K562 (cell line): ENCODE measurements around the gene IPP. TPM values are rescaled to one million over a fixed set of nuclear protein-coding genes. Genes with fewer than 3 reads are reported as not detected.

Experiments
- ATAC-seq: fragments of 200-7000 bp; cut with Tn5 transposase; 3 replicates; pipeline ENCODE4 v1.9.1; 2020; ENCODE audit warnings: moderate library complexity
- Bru-seq: library from RNA; stranded (reverse); fragments of 400-500 nt; gene quantifications from one replicate; lab custom pipeline; 2021; lab: Mats Ljungman, UMichigan
- BruChase-seq, 2 experiments: library from RNA; stranded (reverse); fragments of 400-500 nt; gene quantifications; one replicate each; lab custom pipeline; 2021; lab: Mats Ljungman, UMichigan
- BruUV-seq: library from RNA; stranded (reverse); fragments of 400-500 nt; replicated peaks from 2 replicates; lab custom pipeline; 2021; lab: Mats Ljungman, UMichigan
- CTCF ChIA-PET: fragments of 300-600 bp; formaldehyde crosslinking; extraction: SDS; loops from one replicate; lab custom pipeline; 2021; ENCODE audit warnings: low intra/inter-chr PET ratio; lab: Yijun Ruan, JAX
- POLR2A ChIA-PET: fragments of 300-600, 350-650 bp; sonication (Branson Sonifier 250); formaldehyde crosslinking; extraction: SDS; loops from one replicate; lab custom pipeline; 2021; ENCODE audit warnings: antibody characterized with exemption, inconsistent platforms; lab: Yijun Ruan, JAX
- DNase-seq, 4 experiments: peaks; one replicate each; pipeline versions ENCODE4 v3.0.0 to v3.0.0-alpha.2; 2011 to 2018; ENCODE audit warnings: low spot score in 3 of 4, mixed read lengths in 3 of 4; ENCODE audit errors: extremely low read depth in 1 of 4
- FAIRE-seq: peaks from 2 replicates; lab custom pipeline; 2011; peaks lifted over from hg19 to GRCh38; lab: Jason Lieb, UNC
- H2AFZ ChIP-seq: 2 replicates; pipeline ENCODE4 v1.6.0; 2011; ENCODE audit warnings: low read depth, low read length, control low read depth, inconsistent platforms
- H3K27ac ChIP-seq: fragments of 200-600 bp; 3 replicates; pipeline ENCODE4 v1.8.0; 2011; ENCODE audit warnings: low read depth, mild to moderate bottlenecking, control low read depth, inconsistent platforms, low read length, moderate library complexity, mixed read lengths; ENCODE audit errors: extremely low read depth
- H3K27me3 ChIP-seq, 2 experiments: fragments of 300-600 bp in 1 of 2; 2 replicates in 1 of 2; 3 replicates in 1 of 2; pipeline versions ENCODE4 v1.6.0 to v1.8.0; 2011; ENCODE audit warnings: inconsistent platforms in 2 of 2, low read length in 2 of 2, mild to moderate bottlenecking in 1 of 2, mixed read lengths in 1 of 2, moderate library complexity in 1 of 2; ENCODE audit not compliant: control insufficient read depth in 2 of 2, insufficient read depth in 2 of 2
- H3K36me3 ChIP-seq: fragments of 300-600 bp; 3 replicates; pipeline ENCODE4 v1.8.0; 2011; ENCODE audit warnings: mild to moderate bottlenecking, low read length, inconsistent platforms; ENCODE audit not compliant: control insufficient read depth, insufficient read depth
- H3K4me1 ChIP-seq, 2 experiments: fragments of 200-600 bp in 1 of 2; replicated peaks in 1 of 2; 2 replicates in 1 of 2; 3 replicates in 1 of 2; pipeline versions ENCODE4 v1.5.1 to v1.8.0; 2011; ENCODE audit warnings: inconsistent platforms in 2 of 2, low read length in 2 of 2, mild to moderate bottlenecking in 1 of 2, mixed read lengths in 1 of 2, moderate library complexity in 1 of 2; ENCODE audit not compliant: control insufficient read depth in 2 of 2, insufficient read depth in 2 of 2
- H3K4me2 ChIP-seq: 2 replicates; pipeline ENCODE4 v1.6.1; 2011; ENCODE audit warnings: low read length, control low read depth, inconsistent platforms, mixed read lengths; ENCODE audit not compliant: insufficient read depth
- H3K4me3 ChIP-seq: fragments of 200-600 bp; sonication (generic), shearing (Covaris generic); 2 replicates; pipeline ENCODE4 v1.5.1; 2016; ENCODE audit warnings: control low read depth, inconsistent platforms
- H3K79me2 ChIP-seq: fragments of 200-600 bp; 3 replicates; pipeline ENCODE4 v1.8.0; 2011; ENCODE audit warnings: low read length, inconsistent platforms; ENCODE audit not compliant: control insufficient read depth, insufficient read depth
- H3K9ac ChIP-seq, 2 experiments: 2 replicates each; pipeline versions ENCODE4 v1.6.0 to v1.6.1; 2011; ENCODE audit warnings: low read depth in 2 of 2, low read length in 2 of 2, control low read depth in 1 of 2, inconsistent platforms in 1 of 2, mild to moderate bottlenecking in 1 of 2, mixed read lengths in 1 of 2; ENCODE audit not compliant: insufficient read depth in 1 of 2
- H3K9me1 ChIP-seq: one replicate; pipeline ENCODE4 v1.6.0; 2011; ENCODE audit warnings: inconsistent platforms, mild to moderate bottlenecking, low read length, moderate library complexity; ENCODE audit not compliant: control insufficient read depth, insufficient read depth
- H3K9me3 ChIP-seq: replicated peaks from 2 replicates; pipeline ENCODE4 v1.5.1; 2011; ENCODE audit warnings: low read depth, low read length, inconsistent platforms; ENCODE audit not compliant: control insufficient read depth, insufficient read depth
- H4K20me1 ChIP-seq: replicated peaks from 2 replicates; pipeline ENCODE4 v1.6.1; 2011; ENCODE audit warnings: low read length, inconsistent platforms, mixed read lengths; ENCODE audit not compliant: control insufficient read depth, insufficient read depth
- CHD1 ChIP-seq: fragments of 200-600 bp; sonication (generic); IDR thresholded peaks from one replicate; pipeline ENCODE4 v1.6.1; 2012; ENCODE audit warnings: mild to moderate bottlenecking, moderate library complexity, low read length, inconsistent platforms
- CREB3 ChIP-seq: fragments of 450-650 bp; conservative IDR thresholded peaks from 2 replicates; pipeline ENCODE4 v1.6.1; 2016; ENCODE audit warnings: missing genetic modification characterization, low read depth, mild to moderate bottlenecking, missing compliant biosample characterization, moderate library complexity
- ETS2 ChIP-seq: IDR thresholded peaks from 2 replicates; pipeline ENCODE4 v1.6.1; 2016; ENCODE audit warnings: borderline replicate concordance, missing genetic modification characterization, mild to moderate bottlenecking, moderate library complexity, missing compliant biosample characterization; ENCODE audit not compliant: poor library complexity, severe bottlenecking
- ETV1 ChIP-seq: fragments of 450-650 bp; conservative IDR thresholded peaks from 2 replicates; pipeline ENCODE4 v1.6.1; 2016; ENCODE audit warnings: missing genetic modification characterization, control low read depth, low read depth, missing compliant biosample characterization
- HDAC1 ChIP-seq, 2 experiments: fragments of 450-650 bp; IDR thresholded peaks; 2 replicates each; pipeline ENCODE4 v1.6.1; 2016 to 2017; ENCODE audit warnings: inconsistent platforms in 1 of 2, mild to moderate bottlenecking in 1 of 2, moderate library complexity in 1 of 2
- KDM2B ChIP-seq: fragments of 250-450 bp; sonication (Bioruptor Pico); IDR thresholded peaks from 2 replicates; pipeline ENCODE4 v1.8.0; 2021; ENCODE audit warnings: mild to moderate bottlenecking, moderate library complexity
- PML ChIP-seq: IDR thresholded peaks from 2 replicates; pipeline ENCODE4 v1.6.1; 2012; ENCODE audit warnings: low read length, inconsistent platforms
- PRMT5 ChIP-seq: sonication (generic); formaldehyde crosslinking; IDR thresholded peaks from 2 replicates; pipeline ENCODE4 v1.5.0; 2020; ENCODE audit warnings: missing genetic modification reagents
- SMAD4 ChIP-seq: fragments of 250-450 bp; sonication (Bioruptor Pico); conservative IDR thresholded peaks from 2 replicates; pipeline ENCODE4 v1.8.0; 2021; ENCODE audit warnings: inconsistent platforms, mild to moderate bottlenecking, moderate library complexity
- SNAPC5 ChIP-seq: fragments of 250-450 bp; sonication (Bioruptor Pico); IDR thresholded peaks from 2 replicates; pipeline ENCODE4 v1.8.0; 2021; ENCODE audit warnings: moderate library complexity, mild to moderate bottlenecking, inconsistent platforms
- STAT5B ChIP-seq: fragments of 250-450 bp; sonication (Bioruptor Pico); IDR thresholded peaks from 2 replicates; pipeline ENCODE4 v1.8.0; 2021; ENCODE audit warnings: mild to moderate bottlenecking, inconsistent platforms
- TOE1 ChIP-seq, 2 experiments: fragments of 450-650 bp in 1 of 2; sonication (generic) in 1 of 2; formaldehyde crosslinking in 1 of 2; IDR thresholded peaks; 2 replicates each; pipeline versions ENCODE4 v1.7.1 to v1.8.0; 2016 to 2022; ENCODE audit warnings: borderline replicate concordance in 2 of 2, mild to moderate bottlenecking in 2 of 2, antibody characterized with exemption in 1 of 2, inconsistent platforms in 1 of 2, low read depth in 1 of 2, missing genetic modification reagents in 1 of 2, moderate library complexity in 1 of 2
- WGBS: fragments of 100-300 bp; shearing (Covaris generic); methylation state at CpG from one replicate; pipeline ENCODE4 v1.1.6; 2016; ENCODE audit warnings: low coverage, mixed read lengths; ENCODE audit not compliant: insufficient coverage; ENCODE audit errors: missing lambda C conversion rate; 5-methylcytosine and 5-hydroxymethylcytosine counted together
- in situ Hi-C: fragments of 300-500 bp; cut with MboI; formaldehyde crosslinking; loops from 4 replicates; pipeline ENCODE4 v1.15.0; 2018; ENCODE audit warnings: inconsistent platforms, mixed read lengths
- intact Hi-C: fragments of 100-400 bp; cut with micrococcal nuclease; formaldehyde crosslinking; loops from 2 replicates; pipeline ENCODE4 v1.14.2; 2022
- long read RNA-seq, 3 experiments: library from polyadenylated mRNA in 2 of 3; library from RNA in 1 of 3; unstranded in 2 of 3; stranded (forward) in 1 of 3; transcript quantifications; one replicate each; pipeline ENCODE4 v2.0.0, GENCODE V29; 2019 to 2022
- polyA minus RNA-seq, 3 experiments: library from RNA; depleted of rRNA, polyadenylated mRNA; stranded (reverse); fragments of >200 nt; gene quantifications; 2 replicates each; pipeline ENCODE4 v1.2.3, GENCODE V29; 2011
- polyA plus RNA-seq, 8 experiments: library from polyadenylated mRNA; depleted of rRNA in 4 of 8; stranded (reverse) in 5 of 8; unstranded in 3 of 8; fragments of >200 nt; fragmentation: Nextera tagmentation in 2 of 8; fragmentation: Illumina TruSeq in 1 of 8; extraction: Ambion mirVana in 2 of 8; extraction: Trizol in 1 of 8; gene quantifications; 2 replicates each; pipeline versions ENCODE4 v1.2.1 to v1.2.3, GENCODE V29; 2011 to 2014; ENCODE audit warnings: inconsistent platforms in 1 of 8, missing spikeins in 1 of 8
- total RNA-seq, 7 experiments: library from RNA; depleted of rRNA in 6 of 7; stranded (reverse); fragments of >200 nt in 6 of 7; fragmentation: Illumina TruSeq in 2 of 7; extraction: Trizol in 2 of 7; gene quantifications; 2 replicates each; pipeline versions ENCODE4 v1.2.1 to v1.2.3, GENCODE V29; 2011 to 2021; ENCODE audit warnings: low replicate concordance in 1 of 7

Gene IPP
- 11.4 and 25.7 TPM in 2 replicates for total RNA-seq (2011; cell fraction: chromatin; rRNA removed; ENCODE audit: low replicate concordance)
- 5.3 and 7.0 TPM in 2 replicates for total RNA-seq (2011; cell fraction: nucleolus; rRNA removed)
- total RNA-seq (2011; cell fraction: nucleoplasm; rRNA removed): 13.2 and 17.9 TPM in 2 replicates
- 5.7 and 7.5 TPM in 2 replicates for total RNA-seq (2014; rRNA removed)
- total RNA-seq (2014; rRNA removed; fragmentation: Illumina TruSeq; extraction: Trizol): 9.7 and 13.6 TPM in 2 replicates
- 6.9 and 8.3 TPM in 2 replicates for total RNA-seq (2015; rRNA removed; fragmentation: Illumina TruSeq; extraction: Trizol)
- total RNA-seq (2021): 11.8 and 15.1 TPM in 2 replicates
- 8.6 and 14.7 TPM in 2 replicates for polyA plus RNA-seq (2011; rRNA removed)
- polyA plus RNA-seq (2011; cell fraction: cytosol; rRNA removed): 1.9 and 4.5 TPM in 2 replicates
- 3.1 TPM in 2 replicates for polyA plus RNA-seq (2011; cell fraction: nucleus; rRNA removed)
- polyA plus RNA-seq (2012): 8.1 and 11.6 TPM in 2 replicates
- 7.2 and 7.5 TPM in 2 replicates for polyA plus RNA-seq (2014; fragmentation: Illumina TruSeq; extraction: Trizol)
- polyA plus RNA-seq (2014; fragmentation: Nextera tagmentation; extraction: Ambion mirVana): 10 to 100 TPM; 13.5 to 15.1 TPM
- polyA plus RNA-seq (2014; rRNA removed): 5.6 and 6.9 TPM in 2 replicates
- polyA minus RNA-seq (2011; rRNA and poly(A)+ RNA removed): 16.4 and 21.4 TPM in 2 replicates
- polyA minus RNA-seq (2011; cell fraction: cytosol; rRNA and poly(A)+ RNA removed): 2.8 and 6.7 TPM in 2 replicates
- polyA minus RNA-seq (2011; cell fraction: nucleus; rRNA and poly(A)+ RNA removed): 2.4 and 3.7 TPM in 2 replicates
- percentile 61 among the genes with signal in this experiment for Bru-seq, nascent RNA
- percentile 63 among the genes with signal in this experiment for BruChase-seq, experiment 1, labeled RNA remaining after a 2-hour chase
- percentile 63 among the genes with signal in this experiment for BruChase-seq, experiment 2, labeled RNA remaining after a 6-hour chase
- long read RNA-seq, experiment 1, transcript IPP-202 (9 exons, 3,113 nt): major isoform, 27 of 81 reads
- long read RNA-seq, experiment 1, transcript IPP-201 (10 exons, 1,947 nt): minor isoform, 5 of 81 reads
- long read RNA-seq, experiment 1, partial matches to known transcripts: 24 of 81 reads
- long read RNA-seq, experiment 1, other reads (novel, unspliced or antisense): 25 of 81 reads
- long read RNA-seq, experiment 2, partial matches to known transcripts: 3 of 7 reads
- long read RNA-seq, experiment 2, other reads (novel, unspliced or antisense): 4 of 7 reads
- long read RNA-seq, experiment 3, partial matches to known transcripts: 2 of 3 reads
- long read RNA-seq, experiment 3, other reads (novel, unspliced or antisense): 1 of 3 reads

GRCh38 chr1:45750298-45751038 is at the start of gene IPP:
Gene IPP, minus strand, starts transcription at chr1:45750653. Its CDS starts 4,242 bp downstream, at chr1:45746411.
- H3K79me2 ChIP-seq: peaks cover 9% of the 10 kb centered on the region; the same call in 2 of the 3 replicates
- under 1% methylated on average over 51 of the region's 58 CpGs for WGBS
- H3K4me3 ChIP-seq: peak within 1 kb of the TSS; percentile 51
- in situ Hi-C loops (no loop called here), intact Hi-C loops (loop anchor here (1.0 to 5.0 kb wide), 4 partner anchors 52 to 168 kb away; partner anchors contain the start of genes MAST2, NASP and TMEM69)
- peak; percentile 82 for FAIRE-seq
- peak within 1 kb of the TSS; percentile 94 for H2AFZ ChIP-seq
- ATAC-seq: peak; percentile 96
- peak within 1 kb of the TSS; percentile 82 to 95 for H3K9ac ChIP-seq
- H3K27me3 ChIP-seq: no peaks in the 10 kb centered on the region
- DNase-seq: peak; percentile 99
- H4K20me1 ChIP-seq: no peaks in the 10 kb centered on the region
- H3K36me3 ChIP-seq: no peaks in the 10 kb centered on the region
- no peaks in the 10 kb centered on the region for H3K9me3 ChIP-seq
- ChIA-PET POLR2A (interaction anchor here (0.6 to 1.0 kb wide), 7 partner anchors 10 to 974 kb away, joined by 3 to 5 read pairs (median 4); partner anchors contain the start of gene GPBP1L1), CTCF (no interaction called here)
- H3K4me2 ChIP-seq: peak within 1 kb of the TSS; percentile 93
- H3K27ac ChIP-seq: peak within 1 kb of the TSS; percentile 92
- H3K9me1 ChIP-seq: no peaks in the 10 kb centered on the region
- peaks cover 35 to 43% of the 10 kb centered on the region in 2 experiments for H3K4me1 ChIP-seq
- no TSS peak for BruUV-seq
- TF ChIP-seq HDAC1 (IDR thresholded peaks at IDR 0.05) (peak in 1 of 2 experiments; percentile 61; a peak in 1 of 4 replicates), STAT5B (CRISPR knock-in tag) (no peak), ETS2 (tag) (no peak), SMAD4 (peak; percentile 76), ETV1 (tag) (peak; percentile 37), KDM2B (CRISPR knock-in tag) (no peak; the same call in 1 of the 2 replicates), CREB3 (tag) (no peak; the same call in none of the 2 replicates), CHD1 (no peak), SNAPC5 (CRISPR knock-in tag) (no peak), TOE1 (IDR thresholded peaks at IDR 0.05; ENCODE audit: borderline replicate concordance) (peak; percentile 75; the same call in 1 of the 2 replicates), TOE1 (CRISPR knock-in tag; IDR thresholded peaks at IDR 0.05; ENCODE audit: borderline replicate concordance, low read depth) (no peak), PML (peak; percentile 94), PRMT5 (no peak)
